ENCODE measurements around the gene TMEM18. TPM values are rescaled to one million over a fixed set of nuclear protein-coding genes. Genes with fewer than 3 reads are reported as not detected.

The TMEM18 gene
- total RNA-seq, 1 experiment from 2014 or later = 49.6 TPM

- Histone ChIP-seq H3K27ac (ENCODE audit: low read length) (no peak overlapping the region), H3K9me3 (ENCODE audit: control insufficient read depth, insufficient read depth, low read depth, low read length) (no peaks in the 10 kb centered on the region), H3K4me1 (ENCODE audit: control insufficient read depth, insufficient read depth, low read length) (no peaks in the 10 kb centered on the region), H3K4me3 (ENCODE audit: low read depth in 2 of 2, low read length in 2 of 2) (no peak overlapping the region), H3K27me3 (ENCODE audit: control insufficient read depth, insufficient read depth, low read length) (no peaks in the 10 kb centered on the region; the same call in 1 of the 2 replicates), H3K36me3 (ENCODE audit: control insufficient read depth, insufficient read depth, low read length) (no peaks in the 10 kb centered on the region)
- ChIA-PET CTCF (interaction anchor here (0.6 kb wide), 2 partner anchors 487 to 566 kb away, joined by 6 to 7 read pairs; no protein-coding TSS in a partner anchor), POLR2A (no interaction called here)
- in situ Hi-C loops (cut with HindIII; ENCODE audit: low pct_unique_long_range_greater_than_20kb, low sequenced_read_pairs) (no loop called here), intact Hi-C loops (cut with micrococcal nuclease; ENCODE audit: unreplicated experiment) (no loop called here)
- TF ChIP-seq SIN3A (IDR thresholded peaks at IDR 0.05; ENCODE audit: borderline replicate concordance, insufficient read depth, low read depth, low read length) (no peak), POLR2AphosphoS5 (IDR thresholded peaks at IDR 0.05; ENCODE audit: low read depth, low read length) (no peak), TCF7L2 (IDR thresholded peaks at IDR 0.05; ENCODE audit: low read depth, low read length) (no peak)
- TF ChIP-seq, protein P1, sequence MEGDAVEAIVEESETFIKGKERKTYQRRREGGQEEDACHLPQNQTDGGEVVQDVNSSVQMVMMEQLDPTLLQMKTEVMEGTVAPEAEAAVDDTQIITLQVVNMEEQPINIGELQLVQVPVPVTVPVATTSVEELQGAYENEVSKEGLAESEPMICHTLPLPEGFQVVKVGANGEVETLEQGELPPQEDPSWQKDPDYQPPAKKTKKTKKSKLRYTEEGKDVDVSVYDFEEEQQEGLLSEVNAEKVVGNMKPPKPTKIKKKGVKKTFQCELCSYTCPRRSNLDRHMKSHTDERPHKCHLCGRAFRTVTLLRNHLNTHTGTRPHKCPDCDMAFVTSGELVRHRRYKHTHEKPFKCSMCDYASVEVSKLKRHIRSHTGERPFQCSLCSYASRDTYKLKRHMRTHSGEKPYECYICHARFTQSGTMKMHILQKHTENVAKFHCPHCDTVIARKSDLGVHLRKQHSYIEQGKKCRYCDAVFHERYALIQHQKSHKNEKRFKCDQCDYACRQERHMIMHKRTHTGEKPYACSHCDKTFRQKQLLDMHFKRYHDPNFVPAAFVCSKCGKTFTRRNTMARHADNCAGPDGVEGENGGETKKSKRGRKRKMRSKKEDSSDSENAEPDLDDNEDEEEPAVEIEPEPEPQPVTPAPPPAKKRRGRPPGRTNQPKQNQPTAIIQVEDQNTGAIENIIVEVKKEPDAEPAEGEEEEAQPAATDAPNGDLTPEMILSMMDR (IDR thresholded peaks at IDR 0.05) = no peak
- BruUV-seq (replicated peaks) = no TSS peak
- ATAC-seq (no peak), DNase-seq (ENCODE audit: low read depth, low spot score) (no peak)
Observed at GRCh38 chr2:634636-635388, 42.4 kb downstream of the TMEM18 start.

DNA sequence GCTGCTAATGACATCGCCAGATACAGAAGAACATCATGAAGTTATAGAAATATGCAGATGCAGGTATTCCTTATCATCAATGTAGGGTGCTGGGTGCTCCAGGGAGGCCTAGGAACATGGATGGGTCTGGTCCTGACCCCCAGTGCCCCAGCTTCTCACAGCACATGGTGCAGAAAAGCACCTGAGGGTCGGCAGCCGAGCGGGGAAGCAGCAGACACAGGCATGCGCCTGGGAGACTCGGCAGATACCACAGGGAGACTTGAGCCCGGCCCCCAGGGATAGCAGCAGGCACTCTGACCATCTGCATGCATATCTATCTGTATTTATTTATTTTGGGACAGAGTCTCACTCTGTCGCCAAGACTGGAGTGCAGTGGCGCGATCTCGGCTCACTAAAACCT, 43.2 kb downstream of the TMEM18 start:
- H3K27me3 ChIP-seq (ENCODE audit: control insufficient read depth, insufficient read depth, low read length) = peaks cover 2% of the 10 kb centered on the region; the same call in 1 of the 2 replicates
- no peak overlapping the region for H3K4me3 ChIP-seq (ENCODE audit: low read depth in 2 of 2, low read length in 2 of 2)
- intact Hi-C loops (cut with micrococcal nuclease; ENCODE audit: unreplicated experiment) (no loop called here), in situ Hi-C loops (cut with HindIII; ENCODE audit: low pct_unique_long_range_greater_than_20kb, low sequenced_read_pairs) (no loop called here)
- ATAC-seq (no peak), DNase-seq (ENCODE audit: low read depth, low spot score) (no peak)
- H3K27ac ChIP-seq (ENCODE audit: low read length) = no peak overlapping the region
- ChIA-PET POLR2A (interaction anchor here (0.6 kb wide), 1 partner anchor 345 kb away, joined by 3 read pairs; no protein-coding TSS in a partner anchor), CTCF (no interaction called here)
- BruUV-seq (replicated peaks) = no TSS peak
- TF ChIP-seq TCF7L2 (IDR thresholded peaks at IDR 0.05; ENCODE audit: low read depth, low read length) (no peak), POLR2AphosphoS5 (IDR thresholded peaks at IDR 0.05; ENCODE audit: low read depth, low read length) (no peak), SIN3A (IDR thresholded peaks at IDR 0.05; ENCODE audit: borderline replicate concordance, insufficient read depth, low read depth, low read length) (no peak), REST (IDR thresholded peaks at IDR 0.05; ENCODE audit: insufficient read depth in 1 of 2, low read depth in 2 of 2, low read length in 1 of 2) (no peak)
- TF ChIP-seq, protein P1 (IDR thresholded peaks at IDR 0.05) = no peak
- no peaks in the 10 kb centered on the region for H3K36me3 ChIP-seq (ENCODE audit: control insufficient read depth, insufficient read depth, low read length)
- H3K9me3 ChIP-seq (ENCODE audit: control insufficient read depth, insufficient read depth, low read depth, low read length) = no peaks in the 10 kb centered on the region
- H3K4me1 ChIP-seq (ENCODE audit: control insufficient read depth, insufficient read depth, low read length) = peaks cover 1% of the 10 kb centered on the region; the same call in 1 of the 2 replicates
